HTERT RPE-1 (cell line): ENCODE data around the gene BCR.

Source experiments
- in situ Hi-C: fragments of 300-500 bp; cut with MboI; formaldehyde crosslinking; loops from 4 replicates; pipeline ENCODE4 v1.14.3; 2020; ENCODE audit warnings: low sequenced_read_pairs

Gene BCR

DNA sequence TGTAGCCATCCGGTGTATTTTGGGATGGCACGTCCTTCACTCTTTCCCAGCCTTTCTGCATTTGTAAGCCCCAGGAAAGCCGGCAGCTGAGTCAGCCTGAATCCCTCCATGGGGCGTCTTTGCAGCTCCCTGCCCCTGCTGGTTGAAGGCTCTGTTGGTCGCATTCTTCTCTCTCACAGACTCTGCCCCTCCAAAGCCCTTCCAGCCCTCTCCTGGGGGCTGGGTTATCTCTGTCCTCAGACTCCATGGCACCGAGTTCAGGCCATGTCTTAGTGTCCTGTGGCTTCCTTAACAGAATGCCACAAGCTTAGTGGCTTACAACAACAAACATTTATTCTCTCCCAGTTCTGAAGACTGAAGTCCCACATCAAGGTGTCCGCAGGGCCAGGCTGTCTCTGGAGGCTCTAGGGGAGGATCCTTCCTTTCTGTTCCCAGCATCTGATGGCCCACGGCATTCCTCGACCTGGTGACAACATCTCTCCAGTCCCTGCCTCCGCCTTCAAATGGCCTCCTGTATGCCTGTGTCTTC lies 62.2 kb downstream of the BCR start:
- in situ Hi-C loops, result no loop called here

DNA sequence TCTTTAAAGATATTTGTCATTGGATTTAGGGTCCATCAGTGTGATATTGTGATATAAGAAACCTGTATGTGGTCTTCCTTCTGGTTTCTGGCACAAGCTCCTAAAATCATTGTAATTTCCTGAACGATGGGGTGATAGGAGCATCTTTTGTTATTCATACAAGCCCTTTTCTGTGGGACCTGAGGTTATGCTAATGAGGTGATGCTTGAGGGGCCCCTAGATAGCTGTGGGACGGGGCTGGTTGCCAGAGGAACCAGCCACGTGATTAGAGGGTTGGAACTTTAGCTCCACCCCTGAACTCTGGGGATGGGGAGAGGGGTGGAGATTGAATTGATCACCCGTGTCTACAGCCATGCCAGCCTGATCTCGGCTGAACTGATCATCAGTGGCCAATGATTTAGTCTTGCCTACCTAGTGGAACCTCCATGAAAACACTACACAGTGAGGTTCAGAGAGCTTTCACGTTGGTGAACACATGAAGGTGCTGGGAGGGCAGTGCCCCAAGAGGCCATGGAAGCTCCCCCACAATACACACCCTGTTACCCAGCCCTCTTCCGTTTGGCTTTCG lies 62.8 kb downstream of the BCR start:
- in situ Hi-C loops, result no loop called here

DNA sequence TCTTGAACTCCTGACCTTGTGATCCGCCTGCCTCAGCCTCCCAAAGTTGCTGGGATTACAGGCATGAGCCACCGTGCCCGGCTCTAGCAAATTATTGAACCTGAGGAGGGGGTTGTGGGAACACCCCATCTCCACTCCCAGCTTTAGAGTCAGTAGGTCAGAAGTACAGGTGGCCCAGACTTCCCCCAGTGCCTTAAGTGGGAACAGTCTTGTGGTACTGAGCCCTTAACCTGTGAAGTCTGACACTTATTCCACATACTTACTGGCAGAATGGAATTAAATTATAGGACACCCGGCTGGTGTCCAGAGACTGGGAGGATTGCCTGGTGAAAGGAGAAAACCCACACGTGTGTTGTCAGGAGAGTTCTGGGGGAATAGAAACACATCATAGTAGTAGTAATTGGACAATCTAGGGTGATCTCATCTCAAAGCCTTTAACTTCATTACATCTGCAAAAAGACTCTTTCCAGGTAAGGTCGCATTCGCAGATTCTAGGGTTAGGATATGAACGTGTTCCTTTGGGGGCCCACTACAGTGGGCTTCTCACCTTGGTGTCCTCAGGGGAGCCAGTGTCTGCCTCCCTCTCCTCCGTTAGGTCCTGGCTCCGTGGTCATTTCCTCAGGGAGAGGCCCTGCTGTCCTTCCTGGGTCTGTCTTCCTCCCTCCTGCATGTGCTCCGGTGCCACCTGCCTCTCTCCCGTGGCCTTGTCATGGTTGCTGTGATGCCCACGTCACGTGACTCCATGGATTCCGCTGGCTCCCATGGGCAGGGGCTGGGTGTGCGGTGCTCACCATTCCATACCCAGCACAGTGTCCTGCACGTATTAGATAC lies 63.8 kb downstream of the BCR start:
- in situ Hi-C loops, result no loop called here

DNA sequence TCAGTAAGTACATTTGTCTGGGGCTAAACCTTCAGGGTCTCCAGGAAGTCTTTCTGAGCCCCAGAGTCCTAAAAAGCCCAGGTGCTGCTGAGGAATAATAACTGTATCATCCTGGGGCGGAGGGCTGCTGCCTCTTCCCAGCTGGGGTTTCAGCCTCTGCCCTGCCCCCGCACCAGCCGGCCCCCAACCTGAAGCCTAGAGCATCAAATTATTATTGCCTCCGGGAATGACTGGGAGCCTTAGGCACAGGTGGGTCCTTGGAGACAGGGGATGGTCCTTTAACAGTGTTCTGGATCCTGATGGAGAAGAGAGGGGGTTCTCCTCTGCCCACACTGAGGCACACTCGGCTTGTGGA lies 64.4 kb downstream of the BCR start:
- in situ Hi-C loops, result no loop called here

DNA sequence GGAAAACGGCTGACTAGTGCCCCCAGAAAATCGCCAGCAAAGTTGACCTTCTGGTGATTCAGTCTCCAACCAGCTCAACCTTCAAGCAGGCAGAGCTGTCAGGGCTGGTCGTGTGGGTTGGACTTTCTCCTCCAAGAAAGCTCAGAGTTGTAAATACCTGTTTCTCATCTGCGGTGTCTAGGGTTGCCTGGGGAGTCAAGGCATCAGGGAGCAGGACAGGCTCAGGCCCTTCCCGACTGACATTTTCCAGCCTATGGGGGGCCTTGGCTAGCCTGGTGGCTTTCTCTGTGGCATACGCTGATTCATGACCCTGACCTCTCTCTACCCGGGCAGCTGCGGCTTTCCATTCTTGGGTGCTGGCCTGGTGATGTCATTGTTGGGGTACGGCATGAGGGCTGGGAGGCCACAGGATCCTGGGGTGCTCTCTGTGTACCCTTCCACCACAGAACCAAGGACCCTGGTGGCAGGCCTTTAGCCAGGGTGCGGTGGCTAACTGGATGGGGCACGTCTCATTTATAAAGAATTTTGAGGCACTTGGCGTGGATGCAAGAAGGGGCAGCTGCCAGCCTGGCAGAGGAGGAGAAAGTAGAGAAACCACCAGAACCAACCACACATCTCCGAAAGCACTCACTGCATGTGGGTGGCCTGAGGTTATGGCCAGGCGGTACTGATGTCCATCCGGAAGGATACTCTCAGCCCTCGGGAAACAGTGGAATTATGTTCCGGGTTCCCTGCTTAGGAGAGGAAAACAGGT lies 64.9 kb downstream of the BCR start:
- in situ Hi-C loops, result no loop called here

DNA sequence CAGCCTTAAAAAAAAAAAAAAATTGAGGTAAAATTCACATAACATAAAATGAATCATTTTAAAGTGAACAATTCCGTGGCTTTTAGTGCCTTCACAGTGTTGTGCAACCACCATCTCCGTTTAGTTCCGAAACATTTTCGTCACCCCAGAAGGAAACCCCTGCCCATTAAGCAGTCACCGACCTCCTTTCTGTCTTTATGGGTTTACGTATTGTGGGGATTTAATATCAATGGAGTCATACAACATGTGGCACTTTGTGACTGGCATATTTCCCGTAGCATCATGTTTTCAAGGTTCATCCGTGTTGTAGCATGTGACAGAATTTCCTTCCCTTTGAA lies 65.5 kb downstream of the BCR start:
- in situ Hi-C loops, result no loop called here

DNA sequence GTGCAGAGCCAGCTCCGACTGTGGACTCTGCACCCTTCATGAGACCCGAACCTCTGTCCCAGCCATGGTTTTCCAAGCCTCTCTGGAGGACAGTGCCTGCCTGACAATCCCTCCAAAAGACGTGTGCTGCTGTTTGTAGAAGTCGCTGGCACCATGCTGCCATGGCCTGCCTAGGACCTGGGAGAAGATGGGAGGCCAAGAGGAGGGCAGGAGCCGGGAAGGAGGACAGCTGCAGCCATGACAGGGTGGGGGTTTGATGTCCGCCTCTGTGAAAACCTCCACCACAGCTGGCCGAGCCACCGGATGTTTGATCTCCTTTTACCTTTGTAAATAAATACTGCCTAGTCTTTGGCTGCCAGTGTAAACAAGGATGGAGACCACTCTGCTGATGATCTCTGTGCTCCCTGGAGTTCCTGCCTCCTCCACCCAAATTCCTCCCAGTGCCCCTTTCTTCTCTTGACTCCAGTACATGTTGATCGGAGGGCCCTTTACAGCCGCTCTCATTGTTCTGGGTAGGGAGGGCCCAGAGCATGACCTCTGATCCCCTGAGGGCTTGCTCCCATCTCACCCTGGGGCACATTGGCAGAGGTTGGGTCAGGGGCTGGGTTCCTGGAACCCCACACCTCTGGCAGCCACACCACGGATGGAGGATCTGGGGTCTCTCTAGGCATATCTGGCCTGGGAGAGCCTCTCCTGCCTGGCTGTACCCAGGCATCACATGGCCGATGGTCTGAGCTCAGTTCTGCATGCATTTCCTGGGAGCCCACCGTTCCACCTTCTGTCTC lies 66.9 kb downstream of the BCR start:
- in situ Hi-C loops, result no loop called here

DNA sequence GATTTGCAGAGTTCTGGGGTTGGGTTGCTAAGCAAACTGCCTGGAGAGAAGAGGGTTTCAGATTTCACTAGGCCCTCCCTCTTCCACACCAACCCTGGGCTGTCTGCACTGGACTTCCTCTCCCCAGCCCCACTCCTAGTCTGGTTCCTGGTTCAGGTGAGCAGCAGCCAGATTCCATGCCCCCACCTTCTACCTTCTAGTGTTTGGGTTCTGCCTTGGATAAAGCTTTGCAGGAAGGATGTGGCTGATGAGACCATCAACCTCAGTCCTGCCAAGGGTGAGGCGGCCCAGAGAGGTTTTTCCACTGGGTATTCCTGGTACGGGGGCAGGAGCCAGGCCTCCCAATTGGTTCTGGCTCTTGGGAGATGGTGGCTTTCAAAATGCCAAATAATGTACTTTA lies 68.3 kb downstream of the BCR start:
- in situ Hi-C loops, result no loop called here

DNA sequence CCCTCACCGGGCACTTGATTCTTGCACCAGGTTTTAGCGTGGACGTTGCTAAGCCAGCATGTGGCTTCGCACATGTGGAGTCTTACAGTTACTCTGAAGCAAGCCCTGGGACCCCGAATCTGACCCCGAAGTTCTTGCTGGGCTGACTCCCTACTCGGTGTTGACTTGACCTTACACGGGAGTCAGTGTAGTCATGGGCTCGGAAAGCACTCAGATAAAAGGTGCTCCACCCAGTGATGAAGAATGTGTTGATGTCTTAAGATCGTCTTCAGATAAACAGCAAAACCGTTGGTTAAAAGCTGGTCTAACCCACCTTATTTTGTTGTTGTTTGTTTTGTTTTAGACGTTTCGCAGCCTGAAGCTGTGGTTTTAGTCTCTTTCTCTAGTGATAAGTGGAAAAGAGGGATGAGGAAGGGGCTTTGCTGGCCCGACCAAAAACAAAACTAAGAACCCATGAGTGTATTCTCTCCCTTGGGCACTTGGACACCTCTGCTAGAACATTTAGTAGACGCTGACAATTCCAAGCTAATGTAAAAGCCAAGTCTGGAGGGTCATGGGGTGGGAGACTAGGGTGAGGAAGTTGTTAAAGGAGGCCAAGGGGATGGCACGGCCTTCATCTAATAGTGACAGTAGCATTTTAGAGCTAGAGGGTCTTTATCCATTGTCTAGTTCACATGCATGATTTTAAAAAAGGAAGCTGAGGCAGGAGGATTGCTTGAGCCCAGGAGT lies 69.9 kb downstream of the BCR start:
- in situ Hi-C loops, result no loop called here

DNA sequence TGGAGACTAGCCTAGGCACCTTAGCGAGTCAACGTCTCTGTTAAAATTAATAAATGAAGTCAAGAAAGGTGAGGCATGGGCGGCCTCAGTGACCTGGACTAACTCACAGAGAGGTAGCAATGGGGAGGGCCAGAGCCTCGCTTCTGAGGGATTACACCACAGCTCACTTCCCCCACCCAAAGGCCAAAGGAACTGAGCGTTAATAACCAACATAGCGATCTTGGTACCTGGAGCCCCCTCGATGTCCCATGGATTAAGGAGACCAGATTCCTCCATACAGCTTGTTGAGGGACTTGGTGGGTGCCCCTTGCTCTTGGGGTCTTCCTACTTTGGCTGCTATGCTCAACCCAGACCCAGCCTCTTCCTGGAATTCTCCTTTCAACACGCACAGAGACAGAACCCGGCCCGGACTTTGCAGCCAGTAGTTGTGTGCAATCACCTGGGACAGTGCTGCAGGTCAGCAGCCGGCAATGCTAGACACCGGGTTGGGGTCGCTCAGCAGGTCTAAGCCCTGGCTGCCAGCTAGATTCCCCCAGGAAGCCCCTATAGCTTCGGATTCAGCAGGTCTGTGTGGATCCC lies 70.6 kb downstream of the BCR start:
- in situ Hi-C loops, result no loop called here

DNA sequence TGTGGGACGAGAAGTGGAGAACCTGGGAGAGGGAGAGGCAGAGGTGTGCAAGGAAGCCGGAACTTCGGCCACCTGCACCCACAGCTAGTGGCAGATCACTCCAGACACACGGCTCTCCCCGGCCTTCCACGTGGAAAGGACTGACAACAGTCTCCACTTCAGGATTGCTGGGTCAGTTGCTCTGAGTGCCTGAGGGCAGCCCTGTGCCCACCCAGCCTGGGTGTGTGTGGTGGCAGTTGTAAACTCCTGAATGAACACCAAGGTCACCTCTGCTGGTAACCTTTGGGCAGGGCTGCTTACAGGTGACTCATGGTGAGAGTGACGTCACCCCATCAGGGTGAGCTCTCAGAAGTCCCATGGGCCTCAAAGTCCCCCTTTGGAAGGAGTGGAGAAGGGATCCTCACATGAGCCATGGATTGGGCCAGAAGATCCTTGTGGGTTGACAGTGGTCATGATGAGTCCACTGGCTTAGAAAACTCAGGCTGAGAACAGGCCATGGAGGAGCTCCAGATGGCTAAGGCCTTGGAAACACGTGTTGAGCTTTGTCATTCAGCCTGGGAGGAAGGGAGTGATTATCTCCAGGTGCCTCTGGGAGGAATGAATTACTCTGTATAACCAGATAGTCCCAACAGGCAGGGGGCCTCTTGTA lies 71.3 kb downstream of the BCR start:
- in situ Hi-C loops, result no loop called here

DNA sequence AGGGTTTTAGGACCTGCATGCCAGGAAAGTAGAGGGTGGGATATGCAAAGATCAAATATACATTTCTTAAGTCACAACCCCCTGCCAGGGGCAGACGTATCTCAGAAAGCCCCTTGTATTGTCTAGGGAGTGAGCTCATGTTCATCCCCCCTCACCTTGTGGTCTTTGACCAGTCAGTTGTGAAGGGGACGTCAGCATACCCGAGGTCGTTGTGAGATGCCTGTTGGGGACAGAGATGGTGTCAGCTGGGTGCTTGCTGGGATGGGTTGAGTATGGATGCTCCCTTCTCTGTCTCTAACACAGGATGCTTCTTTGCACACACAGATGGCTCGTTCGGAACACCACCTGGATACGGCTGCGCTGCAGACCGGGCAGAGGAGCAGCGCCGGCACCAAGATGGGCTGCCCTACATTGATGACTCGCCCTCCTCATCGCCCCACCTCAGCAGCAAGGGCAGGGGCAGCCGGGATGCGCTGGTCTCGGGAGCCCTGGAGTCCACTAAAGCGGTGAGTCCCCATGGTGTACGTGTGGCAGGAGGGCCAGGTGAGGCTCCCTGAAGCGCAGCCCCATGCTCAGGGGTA lies 73.3 kb downstream of the BCR start:
- in situ Hi-C loops, result no loop called here

DNA sequence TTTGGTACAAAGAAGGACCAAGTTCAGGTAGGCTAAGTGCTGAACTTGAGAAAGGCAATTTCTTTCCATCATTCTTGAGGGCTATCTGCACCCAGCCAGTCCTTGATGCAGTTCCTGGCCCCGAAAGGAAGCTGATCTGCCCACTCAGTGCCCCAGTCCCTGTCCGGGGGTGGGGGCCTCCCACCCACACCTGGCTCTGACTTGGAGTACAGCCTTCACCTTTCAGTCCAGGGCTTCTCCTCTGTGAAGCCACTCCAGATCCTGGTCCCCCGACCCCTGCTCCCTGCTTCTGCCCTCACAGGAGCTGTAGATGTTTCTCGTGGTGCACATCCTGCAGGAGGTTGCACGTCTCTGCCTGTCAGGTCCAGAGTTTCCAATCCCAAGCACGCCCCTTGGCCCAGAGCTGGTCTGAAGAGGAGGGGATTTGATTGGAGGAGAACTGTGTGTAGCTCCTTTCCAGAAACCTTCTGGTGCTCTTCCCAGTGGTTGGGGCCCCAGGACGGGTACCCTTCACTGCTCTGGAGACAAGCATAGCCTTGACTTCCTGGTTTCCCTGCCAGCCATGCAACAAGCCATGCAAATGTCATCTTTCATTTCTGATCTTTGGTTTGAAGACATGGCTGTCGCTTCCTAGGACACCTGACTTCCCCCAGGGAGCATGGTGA lies 75.3 kb downstream of the BCR start:
- in situ Hi-C loops, result no loop called here

DNA sequence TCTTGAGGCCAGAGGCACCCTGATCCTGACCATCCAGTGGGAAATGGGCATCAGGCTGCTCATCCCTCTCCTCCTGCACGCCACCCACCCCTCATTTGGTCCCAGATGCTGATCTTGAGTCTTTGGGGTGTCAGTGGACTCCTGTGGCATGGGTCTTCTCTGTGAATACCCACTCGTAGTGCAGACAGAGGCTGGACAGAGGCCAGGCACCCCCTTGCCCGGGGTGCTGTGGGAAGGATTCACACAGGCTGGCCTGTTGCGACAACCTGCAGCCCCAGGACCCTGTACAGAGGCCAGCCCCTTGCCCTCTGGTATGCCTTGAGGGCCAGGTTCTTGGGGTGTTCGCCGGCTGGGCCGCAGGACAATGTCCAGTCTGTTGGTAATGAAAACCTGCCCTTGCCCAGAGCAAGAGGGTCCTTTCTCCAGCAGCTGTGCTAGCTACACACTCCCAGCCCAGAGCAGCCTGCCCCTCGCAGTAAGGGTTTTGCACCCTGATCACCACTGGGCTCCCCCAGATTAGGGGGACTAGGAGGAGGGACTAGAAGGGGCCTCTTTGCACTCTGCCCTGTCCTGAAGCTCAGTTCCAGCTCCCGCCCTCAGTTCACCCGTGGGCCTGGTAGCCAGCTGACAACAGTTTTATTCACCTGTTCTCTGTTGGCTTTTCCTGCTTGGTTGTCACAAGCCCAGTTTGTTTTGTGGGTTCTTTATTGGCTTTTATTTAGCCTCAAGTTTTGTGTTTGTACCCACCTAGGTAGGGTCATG lies 76.0 kb downstream of the BCR start:
- in situ Hi-C loops, result no loop called here

DNA sequence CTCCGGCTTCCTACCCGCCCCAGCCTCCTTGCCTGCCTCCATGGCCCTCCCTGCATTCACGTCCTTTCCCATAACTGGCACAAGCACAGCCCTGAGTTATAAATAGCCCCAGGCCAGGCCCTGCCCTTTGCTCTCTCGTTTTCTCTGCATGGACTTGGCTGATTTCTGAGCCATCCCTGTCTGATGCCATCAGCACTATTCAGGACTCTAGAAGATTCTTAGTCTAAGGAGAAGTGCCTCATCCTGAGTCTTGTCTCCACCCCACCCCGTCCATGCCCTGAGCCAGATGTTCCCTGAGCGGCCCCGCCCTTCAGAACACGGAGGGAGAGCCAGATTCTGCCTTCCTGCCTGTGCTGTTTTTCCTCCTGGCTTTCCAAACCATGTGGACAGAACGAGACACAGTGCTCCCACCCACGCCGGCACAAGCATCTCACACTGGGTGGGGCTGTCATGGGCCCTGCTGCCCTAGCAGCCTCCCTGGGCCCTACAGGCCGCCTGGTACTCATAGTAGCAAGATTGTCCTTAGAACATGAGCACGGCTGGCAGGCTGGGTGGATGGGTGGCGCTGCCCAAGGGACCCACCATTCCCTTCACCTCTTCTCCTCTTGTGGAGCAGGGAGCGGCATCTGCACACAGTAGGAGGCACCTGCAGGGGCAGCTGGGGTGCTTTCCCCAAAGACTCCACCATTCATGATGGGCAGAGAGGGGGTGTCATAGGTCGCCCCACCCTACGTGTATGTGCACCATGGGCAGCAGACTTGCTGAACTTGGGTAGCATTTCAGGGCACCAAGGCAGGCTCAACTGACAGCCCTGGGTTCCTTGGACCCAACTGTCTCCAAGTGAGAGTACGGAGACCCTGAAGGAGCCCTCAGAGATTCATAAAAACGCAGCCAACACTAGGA lies 76.9 kb downstream of the BCR start:
- in situ Hi-C loops, result no loop called here

DNA sequence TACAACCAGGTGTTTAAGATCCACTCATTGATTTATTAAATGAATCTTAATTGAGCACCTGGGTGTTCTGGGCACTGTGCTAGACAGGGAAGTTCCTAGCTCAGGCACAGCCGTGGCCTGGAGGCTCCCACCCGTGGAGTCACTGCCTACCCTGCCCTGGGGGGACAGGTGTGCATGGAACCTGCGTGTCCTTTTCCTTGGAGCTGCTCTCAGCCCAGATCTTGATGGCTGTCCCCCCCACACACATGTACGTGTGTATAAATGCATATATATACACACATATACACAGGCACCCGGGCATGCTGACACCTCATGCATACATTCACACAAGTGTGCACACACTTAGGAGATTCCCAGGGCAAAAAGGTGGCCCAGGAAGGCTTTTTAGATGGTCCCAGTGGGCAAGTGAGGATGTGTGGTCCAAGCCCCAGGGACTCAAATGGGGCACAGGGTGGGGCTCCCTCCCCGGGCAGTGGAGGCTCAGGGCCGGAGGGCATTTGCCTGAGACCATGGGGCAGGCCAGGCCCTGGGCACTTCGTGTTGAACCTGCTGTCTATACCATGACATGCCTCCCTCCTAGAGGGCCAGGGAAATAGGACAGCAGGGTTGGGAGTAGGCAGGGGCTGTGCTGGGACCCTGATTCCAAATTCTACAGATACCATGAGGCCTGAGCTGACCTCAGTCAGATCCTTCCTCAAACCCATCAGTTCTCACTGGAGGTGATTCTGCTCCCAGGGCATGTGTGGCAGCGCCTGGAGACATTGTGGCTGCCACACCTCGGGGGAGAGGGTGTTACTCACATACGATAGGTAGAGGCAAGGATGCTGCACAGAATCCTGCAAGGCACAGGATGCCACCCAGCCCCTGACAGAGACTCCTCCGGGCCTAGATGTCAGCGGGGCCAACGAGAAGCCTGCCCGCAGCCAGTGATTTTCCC lies 77.8 kb downstream of the BCR start:
- in situ Hi-C loops, result no loop called here
